GM12891 (cell line): ENCODE measurements around the gene ARHGEF16.

Experiments
- DNase-seq: peaks from one replicate; pipeline ENCODE4 v3.0.0; 2011; ENCODE audit warnings: low spot score; ENCODE audit not compliant: insufficient read length
- FAIRE-seq: peaks from 2 replicates; lab custom pipeline; 2011; peaks lifted over from hg19 to GRCh38; lab: Jason Lieb, UNC
- PAX5 ChIP-seq: IDR thresholded peaks from 2 replicates; pipeline ENCODE4 v1.6.1; 2011; ENCODE audit warnings: low read length, moderate library complexity, mild to moderate bottlenecking; ENCODE audit not compliant: insufficient read depth, severe bottlenecking
- POLR2A ChIP-seq: IDR thresholded peaks from 2 replicates; pipeline ENCODE4 v1.6.1; 2011; ENCODE audit warnings: low read depth, low read length, control low read depth
- POLR2AphosphoS5 ChIP-seq: IDR thresholded peaks from 2 replicates; pipeline ENCODE4 v1.6.1; 2011; ENCODE audit warnings: low read depth, low read length, control low read depth
- POU2F2 ChIP-seq: IDR thresholded peaks from 2 replicates; pipeline ENCODE4 v1.6.1; 2011; ENCODE audit warnings: low read depth, mild to moderate bottlenecking, control low read depth, low read length, moderate library complexity
- SPI1 ChIP-seq: IDR thresholded peaks from 2 replicates; pipeline ENCODE4 v1.6.1; 2011; ENCODE audit warnings: low read depth, low read length, control low read depth
- TAF1 ChIP-seq: IDR thresholded peaks from 2 replicates; pipeline ENCODE4 v1.6.1; 2011; ENCODE audit warnings: low read depth, low read length, control low read depth

ARHGEF16 gene

GRCh38 chr1:3429320-3429719 is 25.1 kb upstream of the ARHGEF16 start:
- FAIRE-seq, result no peak
- no peak for DNase-seq
- no peak for TF ChIP-seq POU2F2
- no peak for TF ChIP-seq POLR2AphosphoS5
- TF ChIP-seq TAF1, result no peak
- no peak for TF ChIP-seq PAX5
- no peak for TF ChIP-seq SPI1
- TF ChIP-seq POLR2A, result no peak

GRCh38 chr1:3429766-3430165 is 24.7 kb upstream of the ARHGEF16 start:
- FAIRE-seq, result no peak
- TF ChIP-seq POLR2A (no peak), SPI1 (no peak), POU2F2 (no peak), TAF1 (no peak), POLR2AphosphoS5 (no peak), PAX5 (no peak)

DNA sequence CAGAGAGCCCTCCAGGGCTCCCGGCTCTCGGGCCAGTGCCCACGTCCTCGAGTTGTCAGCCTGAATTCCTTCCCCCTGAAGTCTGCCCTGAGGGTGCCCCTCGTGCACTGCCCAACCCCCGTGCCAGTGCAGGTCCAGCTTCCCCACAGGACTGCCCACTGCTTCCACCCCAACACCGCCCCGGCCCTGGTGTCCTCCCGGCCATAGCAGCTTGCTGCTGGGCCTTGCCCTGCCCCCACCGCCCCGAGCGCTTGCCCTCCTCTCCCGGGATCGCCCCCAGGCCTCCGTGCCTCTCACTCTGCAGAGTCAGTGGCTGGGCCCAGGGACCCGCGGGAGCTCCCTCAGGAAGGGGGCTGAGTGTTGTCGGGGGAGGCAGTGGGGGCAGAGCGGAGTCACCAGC is 24.1 kb upstream of the ARHGEF16 start:
- no peak for DNase-seq
- FAIRE-seq, result no peak
- TF ChIP-seq POLR2AphosphoS5, result no peak

More at GRCh38 chr1:3429766-3430165, 24.7 kb upstream of the ARHGEF16 start:
- DNase-seq, result no peak

- TF ChIP-seq SPI1, result no peak
- TF ChIP-seq TAF1, result no peak
- no peak for TF ChIP-seq POU2F2
- no peak for TF ChIP-seq POLR2AphosphoS5
- TF ChIP-seq PAX5, result no peak
- no peak for TF ChIP-seq POLR2A
- FAIRE-seq (no peak), DNase-seq (no peak)
Observed at GRCh38 chr1:3430820-3431219, 23.6 kb upstream of the ARHGEF16 start.

- no peak for DNase-seq
- FAIRE-seq, result no peak
- TF ChIP-seq SPI1, result no peak
- TF ChIP-seq POLR2AphosphoS5, result no peak
- TF ChIP-seq TAF1, result no peak
- no peak for TF ChIP-seq PAX5
- no peak for TF ChIP-seq POU2F2
- no peak for TF ChIP-seq POLR2A
Observed at GRCh38 chr1:3431266-3431665, 23.2 kb upstream of the ARHGEF16 start.

DNA sequence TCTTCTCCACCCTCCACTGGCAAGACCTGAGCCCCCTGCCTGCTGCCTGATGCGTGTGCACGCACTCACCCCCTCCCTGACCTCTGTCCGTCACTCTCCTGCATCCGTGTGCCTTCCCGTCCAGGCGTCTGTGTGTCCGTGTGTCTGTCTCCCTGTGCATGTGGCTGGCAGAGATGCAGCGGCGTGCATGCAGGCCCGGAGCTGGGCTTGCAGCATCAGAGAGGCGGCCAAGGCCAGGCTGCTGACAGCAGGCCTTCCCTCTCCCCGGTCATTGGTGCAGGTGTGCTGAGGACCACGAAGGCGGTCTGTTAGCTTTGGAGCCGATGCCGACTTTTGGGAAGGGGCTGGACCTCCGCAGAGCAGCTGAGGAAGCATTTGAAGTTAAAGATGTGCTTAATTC is 22.8 kb upstream of the ARHGEF16 start:
- DNase-seq (no peak), FAIRE-seq (no peak)
- TF ChIP-seq SPI1 (no peak), PAX5 (no peak), POU2F2 (no peak), POLR2AphosphoS5 (no peak), POLR2A (no peak), TAF1 (no peak)

DNA sequence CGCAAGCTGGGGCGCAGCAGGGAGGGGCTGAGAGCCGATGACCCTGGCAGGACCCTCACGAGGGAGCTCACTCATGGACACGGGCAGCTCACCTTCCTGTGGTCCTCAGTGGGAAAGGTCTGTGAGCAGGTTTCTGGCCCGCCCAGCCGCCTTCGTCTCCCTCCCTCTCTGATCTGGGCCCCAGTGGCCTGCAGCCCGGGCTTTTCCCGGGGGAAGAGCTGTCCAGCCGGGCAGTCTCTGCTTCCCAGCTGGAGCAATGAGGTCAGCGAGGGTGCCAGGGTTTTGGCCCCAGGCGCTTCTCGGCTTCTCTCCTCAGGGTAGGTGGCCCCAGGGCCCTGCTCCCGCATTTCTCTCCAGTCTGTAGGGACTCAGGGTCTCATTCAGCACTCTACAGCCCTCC is 22.2 kb upstream of the ARHGEF16 start:
- FAIRE-seq, result no peak
- TF ChIP-seq POU2F2, result no peak
- no peak for DNase-seq

GRCh38 chr1:3433076-3433475 is 21.4 kb upstream of the ARHGEF16 start:
- no peak for DNase-seq
- TF ChIP-seq TAF1 (no peak), PAX5 (no peak), POU2F2 (no peak), SPI1 (no peak), POLR2AphosphoS5 (no peak), POLR2A (no peak)
- FAIRE-seq, result no peak

- TF ChIP-seq POU2F2 (no peak), TAF1 (no peak), POLR2A (no peak)
- FAIRE-seq (no peak), DNase-seq (no peak)
Observed at GRCh38 chr1:3433596-3434320, 20.7 kb upstream of the ARHGEF16 start.

GRCh38 chr1:3434406-3435110 is 19.9 kb upstream of the ARHGEF16 start:
- FAIRE-seq, result no peak
- TF ChIP-seq POU2F2 (no peak), TAF1 (no peak), PAX5 (no peak), POLR2A (no peak), POLR2AphosphoS5 (no peak), SPI1 (no peak)
- no peak for DNase-seq
